ENCODE results near the gene ZDHHC8. TPM values are rescaled to one million over a fixed set of nuclear protein-coding genes. Genes with fewer than 3 reads are reported as not detected.

Gene ZDHHC8
- total and polyA plus RNA-seq, 3 experiments from 2014 or later = 4.4 to 80.7 (median 74.7) TPM

GRCh38 chr22:20092477-20092854 lies 39.1 kb upstream of the ZDHHC8 start:
- Mint-ChIP-seq H3K9me3 (peaks cover 0 to 2% (median 0%) of the 10 kb centered on the region in 5 donors), H3K4me1 (peaks cover 57 to 80% (median 78%) of the 10 kb centered on the region in 3 donors), H3K27me3 (peaks cover 0 to 4% of the 10 kb centered on the region in 2 donors), H3K4me3 (peak overlapping the region; percentile 27 to 89 (median 76)), H3K36me3 (peaks cover 33 to 92% (median 38%) of the 10 kb centered on the region in 3 donors), H3K27ac (peak overlapping the region; percentile 66 to 99 (median 91))
- H3K9me3 ChIP-seq (ENCODE audit: low read length) = no peaks in the 10 kb centered on the region
- no peak for DNase-seq
- H3K27ac ChIP-seq (ENCODE audit: low read depth, low read length) = no peak overlapping the region
- no peaks in the 10 kb centered on the region for H3K27me3 ChIP-seq (ENCODE audit: insufficient read depth, low read length, poor library complexity, severe bottlenecking)
- CTCF ChIA-PET = interaction anchor here (1.1 to 2.1 kb wide), 3 partner anchors 10 to 37 kb away, joined by 3 to 9 read pairs (median 4); no protein-coding TSS in a partner anchor
- no peak overlapping the region for H3K4me3 ChIP-seq (ENCODE audit: low read length)
- peaks cover 43% of the 10 kb centered on the region for H3K4me1 ChIP-seq (ENCODE audit: insufficient read depth, low read length)
- H3K36me3 ChIP-seq (ENCODE audit: insufficient read depth, low read length) = peaks cover 95% of the 10 kb centered on the region
- POLR2A ChIA-PET = no interaction called here

- Mint-ChIP-seq H3K27me3 (peaks cover 0 to 2% of the 10 kb centered on the region in 2 donors), H3K4me1 (peaks cover 55 to 81% (median 74%) of the 10 kb centered on the region in 3 donors), H3K36me3 (peaks cover 28 to 89% (median 37%) of the 10 kb centered on the region in 3 donors), H3K27ac (peak overlapping the region in 5 of 8 donors; percentile 50 to 96 (median 90)), H3K9me3 (peaks cover 0 to 2% (median 0%) of the 10 kb centered on the region in 5 donors), H3K4me3 (peak overlapping the region in 3 of 7 donors; percentile 28 to 76 (median 28))
- Histone ChIP-seq H3K27me3 (ENCODE audit: insufficient read depth, low read length, poor library complexity, severe bottlenecking) (no peaks in the 10 kb centered on the region), H3K9me3 (ENCODE audit: low read length) (no peaks in the 10 kb centered on the region), H3K4me1 (ENCODE audit: insufficient read depth, low read length) (peaks cover 37% of the 10 kb centered on the region), H3K4me3 (ENCODE audit: low read length) (no peak overlapping the region), H3K27ac (ENCODE audit: low read depth, low read length) (no peak overlapping the region), H3K36me3 (ENCODE audit: insufficient read depth, low read length) (peaks cover 88% of the 10 kb centered on the region)
- ChIA-PET POLR2A (no interaction called here), CTCF (interaction anchor here (1.1 kb wide), 1 partner anchor 36 kb away, joined by 3 read pairs; no protein-coding TSS in a partner anchor)
- DNase-seq = no peak
These were observed 38.0 kb upstream of the ZDHHC8 start for GRCh38 chr22:20093418-20094196.

- Histone ChIP-seq H3K4me3 (ENCODE audit: low read length) (no peak overlapping the region), H3K9me3 (ENCODE audit: low read length) (no peaks in the 10 kb centered on the region), H3K4me1 (ENCODE audit: insufficient read depth, low read length) (peaks cover 40% of the 10 kb centered on the region), H3K27ac (ENCODE audit: low read depth, low read length) (no peak overlapping the region), H3K27me3 (ENCODE audit: insufficient read depth, low read length, poor library complexity, severe bottlenecking) (no peaks in the 10 kb centered on the region), H3K36me3 (ENCODE audit: insufficient read depth, low read length) (peaks cover 83% of the 10 kb centered on the region)
- CTCF ChIA-PET = no interaction called here
- peak overlapping the region in 4 of 8 donors; percentile 13 to 96 (median 62) for H3K27ac Mint-ChIP-seq
- H3K27me3 Mint-ChIP-seq = peaks cover 0 to 2% of the 10 kb centered on the region in 2 donors
- H3K4me1 Mint-ChIP-seq = peaks cover 54 to 81% (median 74%) of the 10 kb centered on the region in 3 donors
- H3K9me3 Mint-ChIP-seq = peaks cover 0 to 2% (median 0%) of the 10 kb centered on the region in 5 donors
- DNase-seq = no peak
- peak overlapping the region in 1 of 7 donors; percentile 28 for H3K4me3 Mint-ChIP-seq
- POLR2A ChIA-PET = no interaction called here
- H3K36me3 Mint-ChIP-seq = peaks cover 28 to 88% (median 34%) of the 10 kb centered on the region in 3 donors
These were observed 37.3 kb upstream of the ZDHHC8 start for GRCh38 chr22:20094197-20094807.

- no peak overlapping the region for H3K4me3 Mint-ChIP-seq
- no peak for DNase-seq
- peak overlapping the region in 3 of 8 donors; percentile 43 to 96 (median 81) for H3K27ac Mint-ChIP-seq
- ChIA-PET POLR2A (no interaction called here), CTCF (interaction anchor here (1.7 kb wide), 1 partner anchor 15 kb away, joined by 5 read pairs; no protein-coding TSS in a partner anchor)
- no peaks in the 10 kb centered on the region for H3K27me3 ChIP-seq (ENCODE audit: insufficient read depth, low read length, poor library complexity, severe bottlenecking)
- H3K4me1 Mint-ChIP-seq = peaks cover 54 to 82% (median 74%) of the 10 kb centered on the region in 3 donors
- H3K9me3 ChIP-seq (ENCODE audit: low read length) = no peaks in the 10 kb centered on the region
- H3K27me3 Mint-ChIP-seq = no peaks in the 10 kb centered on the region
- no peak overlapping the region for H3K4me3 ChIP-seq (ENCODE audit: low read length)
- H3K36me3 ChIP-seq (ENCODE audit: insufficient read depth, low read length) = peaks cover 71% of the 10 kb centered on the region
- peaks cover 19 to 80% (median 30%) of the 10 kb centered on the region in 3 donors for H3K36me3 Mint-ChIP-seq
- H3K27ac ChIP-seq (ENCODE audit: low read depth, low read length) = no peak overlapping the region
- H3K4me1 ChIP-seq (ENCODE audit: insufficient read depth, low read length) = peaks cover 42% of the 10 kb centered on the region
- H3K9me3 Mint-ChIP-seq = peaks cover 0 to 2% (median 0%) of the 10 kb centered on the region in 5 donors
These were observed 36.1 kb upstream of the ZDHHC8 start for GRCh38 chr22:20095521-20095920.

- Histone ChIP-seq H3K4me3 (ENCODE audit: low read length) (no peak overlapping the region), H3K27ac (ENCODE audit: low read depth, low read length) (no peak overlapping the region), H3K36me3 (ENCODE audit: insufficient read depth, low read length) (peaks cover 59% of the 10 kb centered on the region), H3K27me3 (ENCODE audit: insufficient read depth, low read length, poor library complexity, severe bottlenecking) (no peaks in the 10 kb centered on the region), H3K4me1 (ENCODE audit: insufficient read depth, low read length) (peaks cover 36% of the 10 kb centered on the region), H3K9me3 (ENCODE audit: low read length) (no peaks in the 10 kb centered on the region)
- H3K9me3 Mint-ChIP-seq = peaks cover 0 to 2% (median 0%) of the 10 kb centered on the region in 5 donors
- CTCF ChIA-PET = interaction anchor here (1.7 kb wide), 1 partner anchor 14 kb away, joined by 5 read pairs; no protein-coding TSS in a partner anchor
- no peak overlapping the region for H3K4me3 Mint-ChIP-seq
- H3K27ac Mint-ChIP-seq = peak overlapping the region in 4 of 8 donors; percentile 15 to 96 (median 70)
- peaks cover 46 to 77% (median 72%) of the 10 kb centered on the region in 3 donors for H3K4me1 Mint-ChIP-seq
- POLR2A ChIA-PET = no interaction called here
- H3K36me3 Mint-ChIP-seq = peaks cover 11 to 68% (median 22%) of the 10 kb centered on the region in 3 donors
- no peak for DNase-seq
- no peaks in the 10 kb centered on the region for H3K27me3 Mint-ChIP-seq
These were observed 34.8 kb upstream of the ZDHHC8 start for GRCh38 chr22:20096574-20097420.

- peak overlapping the region; percentile 10 for H3K27ac ChIP-seq (ENCODE audit: low read depth, low read length)
- peaks cover 11 to 61% (median 24%) of the 10 kb centered on the region in 3 donors for H3K36me3 Mint-ChIP-seq
- peaks cover 46% of the 10 kb centered on the region for H3K36me3 ChIP-seq (ENCODE audit: insufficient read depth, low read length)
- DNase-seq = peak in 1 of 5 donors; percentile 22
- peak overlapping the region; percentile 85 to 98 (median 96) for H3K27ac Mint-ChIP-seq
- peak overlapping the region in 5 of 7 donors; percentile 15 to 81 (median 71) for H3K4me3 Mint-ChIP-seq
- H3K9me3 Mint-ChIP-seq = peaks cover 0 to 2% (median 0%) of the 10 kb centered on the region in 5 donors
- no peak overlapping the region for H3K4me3 ChIP-seq (ENCODE audit: low read length)
- no peaks in the 10 kb centered on the region for H3K27me3 ChIP-seq (ENCODE audit: insufficient read depth, low read length, poor library complexity, severe bottlenecking)
- H3K9me3 ChIP-seq (ENCODE audit: low read length) = no peaks in the 10 kb centered on the region
- peaks cover 28% of the 10 kb centered on the region for H3K4me1 ChIP-seq (ENCODE audit: insufficient read depth, low read length)
- H3K27me3 Mint-ChIP-seq = no peaks in the 10 kb centered on the region
- POLR2A ChIA-PET = no interaction called here
- peaks cover 37 to 61% (median 54%) of the 10 kb centered on the region in 3 donors for H3K4me1 Mint-ChIP-seq
- CTCF ChIA-PET = no interaction called here
These were observed 32.4 kb upstream of the ZDHHC8 start for GRCh38 chr22:20099099-20099711.

- peaks cover 37 to 53% (median 42%) of the 10 kb centered on the region in 3 donors for H3K4me1 Mint-ChIP-seq
- H3K9me3 ChIP-seq (ENCODE audit: low read length) = no peaks in the 10 kb centered on the region
- peaks cover 0 to 2% (median 0%) of the 10 kb centered on the region in 5 donors for H3K9me3 Mint-ChIP-seq
- H3K4me3 Mint-ChIP-seq = peak overlapping the region in 1 of 7 donors; percentile 36
- no peaks in the 10 kb centered on the region for H3K27me3 ChIP-seq (ENCODE audit: insufficient read depth, low read length, poor library complexity, severe bottlenecking)
- H3K36me3 Mint-ChIP-seq = peaks cover 5 to 60% (median 13%) of the 10 kb centered on the region in 3 donors
- peak overlapping the region; percentile 70 to 98 (median 96) for H3K27ac Mint-ChIP-seq
- no peak overlapping the region for H3K4me3 ChIP-seq (ENCODE audit: low read length)
- H3K36me3 ChIP-seq (ENCODE audit: insufficient read depth, low read length) = peaks cover 40% of the 10 kb centered on the region
- peaks cover 28% of the 10 kb centered on the region for H3K4me1 ChIP-seq (ENCODE audit: insufficient read depth, low read length)
- ChIA-PET POLR2A (interaction anchor here (1.1 to 1.4 kb wide), 3 partner anchors 9 to 16 kb away, joined by 3 to 4 read pairs (median 3); partner anchors contain the start of gene TRMT2A), CTCF (interaction anchor here (0.9 to 1.8 kb wide), 3 partner anchors 9 to 23 kb away, joined by 3 to 7 read pairs (median 3); no protein-coding TSS in a partner anchor)
- no peak overlapping the region for H3K27ac ChIP-seq (ENCODE audit: low read depth, low read length)
- no peaks in the 10 kb centered on the region for H3K27me3 Mint-ChIP-seq
- DNase-seq = peak in 1 of 5 donors; percentile 51
These were observed 30.0 kb upstream of the ZDHHC8 start for GRCh38 chr22:20101638-20102037.
